Panc1 (cell line): ENCODE measurements around the gene DDX25. TPM values are rescaled to one million over a fixed set of nuclear protein-coding genes. Genes with fewer than 3 reads are reported as not detected.

Experiments
- ATAC-seq: fragments of 200-7000 bp; cut with Tn5 transposase; 2 replicates; pipeline ENCODE4 v1.9.1; 2020; ENCODE audit warnings: mild to moderate bottlenecking, moderate library complexity
- BruUV-seq: library from RNA; stranded (reverse); fragments of 400-500 nt; replicated peaks from 2 replicates; lab custom pipeline; 2021; lab: Mats Ljungman, UMichigan
- CTCF ChIA-PET: fragments of 300-600 bp; sonication (Branson Sonifier 250); formaldehyde crosslinking; loops from one replicate; lab custom pipeline; 2022; ENCODE audit warnings: antibody characterized with exemption; lab: Charles Lee
- POLR2A ChIA-PET: fragments of 300-600 bp; sonication (Branson Sonifier 250); formaldehyde crosslinking; loops from one replicate; lab custom pipeline; 2022; ENCODE audit warnings: antibody characterized with exemption; lab: Charles Lee
- DNase-seq: peaks from one replicate; pipeline ENCODE4 v3.0.0-alpha.2; 2010; ENCODE audit warnings: low read depth, low spot score
- H3K27ac ChIP-seq: 2 replicates; pipeline ENCODE4 v1.5.1; 2011; ENCODE audit warnings: mild to moderate bottlenecking, low read length, inconsistent platforms
- H3K27me3 ChIP-seq: fragments of 200-500 bp; sonication (Bioruptor generic); 2 replicates; pipeline ENCODE4 v1.6.0; 2014; ENCODE audit warnings: low read length, inconsistent platforms; ENCODE audit not compliant: control insufficient read depth, insufficient read depth
- H3K36me3 ChIP-seq: fragments of 200-500 bp; sonication (Bioruptor generic); 2 replicates; pipeline ENCODE4 v1.5.1; 2014; ENCODE audit warnings: inconsistent platforms, mild to moderate bottlenecking, low read length, moderate library complexity; ENCODE audit not compliant: control insufficient read depth, insufficient read depth
- H3K4me1 ChIP-seq: 2 replicates; pipeline ENCODE4 v1.5.1; 2011; ENCODE audit warnings: inconsistent platforms, mild to moderate bottlenecking, low read length, moderate library complexity; ENCODE audit not compliant: control insufficient read depth, insufficient read depth
- H3K4me3 ChIP-seq, 2 experiments: 2 replicates each; pipeline ENCODE4 v1.5.1; 2011 to 2012; ENCODE audit warnings: low read depth in 2 of 2, low read length in 2 of 2, mild to moderate bottlenecking in 2 of 2, inconsistent platforms in 1 of 2, moderate library complexity in 1 of 2
- H3K9me3 ChIP-seq: fragments of 200-500 bp; sonication (Bioruptor generic); 2 replicates; pipeline ENCODE4 v1.5.1; 2014; ENCODE audit warnings: low read depth, mild to moderate bottlenecking, inconsistent platforms, low read length, moderate library complexity; ENCODE audit not compliant: control insufficient read depth, insufficient read depth
- POLR2AphosphoS5 ChIP-seq: IDR thresholded peaks from 2 replicates; pipeline ENCODE4 v1.6.1; 2012; ENCODE audit warnings: mild to moderate bottlenecking, low read depth, low read length, moderate library complexity
- SIN3A ChIP-seq: IDR thresholded peaks from 2 replicates; pipeline ENCODE4 v1.6.1; 2012; ENCODE audit warnings: low read depth, mild to moderate bottlenecking, low read length, moderate library complexity, borderline replicate concordance; ENCODE audit not compliant: insufficient read depth
- TCF7L2 ChIP-seq: IDR thresholded peaks from 2 replicates; pipeline ENCODE4 v1.6.1; 2011; ENCODE audit warnings: mild to moderate bottlenecking, low read depth, low read length, inconsistent platforms
- in situ Hi-C: cut with HindIII; loops from 2 replicates; pipeline ENCODE4 v1.10.0; 2016; ENCODE audit warnings: low sequenced_read_pairs, low pct_unique_long_range_greater_than_20kb
- intact Hi-C: fragments of 100-400 bp; cut with micrococcal nuclease; formaldehyde crosslinking; loops from one replicate; pipeline ENCODE4 v1.10.0; 2022; ENCODE audit not compliant: unreplicated experiment
- total RNA-seq: library from RNA; stranded (reverse); gene quantifications from one replicate; pipeline ENCODE4 v1.2.1, GENCODE V29; 2021; ENCODE audit not compliant: unreplicated experiment
- TF ChIP-seq, protein P1 (sequence below): fragments of 450-650 bp; IDR thresholded peaks from 2 replicates; pipeline ENCODE4 v1.5.1; 2017; ENCODE audit warnings: mild to moderate bottlenecking
- TF ChIP-seq, protein P2 (sequence below), 2 experiments: IDR thresholded peaks; 2 replicates each; pipeline ENCODE4 v1.6.1; 2011 to 2012; ENCODE audit warnings: low read depth in 2 of 2, control low read depth in 1 of 2, low read length in 1 of 2, mild to moderate bottlenecking in 1 of 2, moderate library complexity in 1 of 2; ENCODE audit not compliant: insufficient read depth in 1 of 2

Gene DDX25
- total RNA-seq, 1 experiment from 2014 or later: 0.15 TPM

DNA sequence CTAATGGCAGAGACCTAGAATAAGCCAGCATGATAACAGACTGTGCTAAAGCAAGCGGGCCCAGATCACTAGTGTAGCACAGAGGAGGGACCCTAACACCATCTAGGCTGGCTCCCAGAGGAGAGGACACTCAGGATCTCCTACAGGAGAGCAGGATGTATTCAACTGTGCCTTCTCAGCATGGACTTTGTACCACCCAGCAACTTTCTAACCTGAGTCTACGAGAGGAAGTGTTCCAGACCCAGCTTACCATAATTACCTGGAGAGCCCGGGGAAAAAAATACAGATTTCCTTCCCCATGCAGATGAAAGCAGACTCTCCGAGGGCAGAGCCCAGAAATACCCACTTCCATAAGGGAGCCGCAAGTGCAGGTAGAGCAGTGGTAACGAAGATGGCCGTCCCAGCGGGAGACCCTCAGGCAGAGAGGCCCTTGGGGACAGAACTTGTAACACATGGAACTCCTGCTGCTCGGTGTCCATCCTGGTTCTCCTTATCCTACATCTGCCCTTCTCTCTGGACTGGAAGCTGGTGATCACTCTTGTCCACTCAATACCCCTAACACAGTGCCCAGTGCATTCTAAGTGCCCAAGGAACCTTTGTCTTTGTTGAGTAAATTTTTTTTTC, 20.2 kb downstream of the DDX25 start:
- no peak for ATAC-seq
- no peaks in the 10 kb centered on the region for H3K4me1 ChIP-seq
- H3K27ac ChIP-seq: no peak overlapping the region
- ChIA-PET POLR2A (no interaction called here), CTCF (no interaction called here)
- intact Hi-C loops: no loop called here
- no peaks in the 10 kb centered on the region for H3K36me3 ChIP-seq
- peaks cover 12% of the 10 kb centered on the region; the same call in 1 of the 2 replicates for H3K27me3 ChIP-seq
- no peak overlapping the region for H3K4me3 ChIP-seq
- TF ChIP-seq, protein P1, sequence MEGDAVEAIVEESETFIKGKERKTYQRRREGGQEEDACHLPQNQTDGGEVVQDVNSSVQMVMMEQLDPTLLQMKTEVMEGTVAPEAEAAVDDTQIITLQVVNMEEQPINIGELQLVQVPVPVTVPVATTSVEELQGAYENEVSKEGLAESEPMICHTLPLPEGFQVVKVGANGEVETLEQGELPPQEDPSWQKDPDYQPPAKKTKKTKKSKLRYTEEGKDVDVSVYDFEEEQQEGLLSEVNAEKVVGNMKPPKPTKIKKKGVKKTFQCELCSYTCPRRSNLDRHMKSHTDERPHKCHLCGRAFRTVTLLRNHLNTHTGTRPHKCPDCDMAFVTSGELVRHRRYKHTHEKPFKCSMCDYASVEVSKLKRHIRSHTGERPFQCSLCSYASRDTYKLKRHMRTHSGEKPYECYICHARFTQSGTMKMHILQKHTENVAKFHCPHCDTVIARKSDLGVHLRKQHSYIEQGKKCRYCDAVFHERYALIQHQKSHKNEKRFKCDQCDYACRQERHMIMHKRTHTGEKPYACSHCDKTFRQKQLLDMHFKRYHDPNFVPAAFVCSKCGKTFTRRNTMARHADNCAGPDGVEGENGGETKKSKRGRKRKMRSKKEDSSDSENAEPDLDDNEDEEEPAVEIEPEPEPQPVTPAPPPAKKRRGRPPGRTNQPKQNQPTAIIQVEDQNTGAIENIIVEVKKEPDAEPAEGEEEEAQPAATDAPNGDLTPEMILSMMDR: no peak
- no peak for TF ChIP-seq POLR2AphosphoS5
- DNase-seq: no peak
- no TSS peak for BruUV-seq
- H3K9me3 ChIP-seq: no peaks in the 10 kb centered on the region
- in situ Hi-C loops: loop anchor here (25.0 kb wide), 2 partner anchors 163 to 288 kb away; partner anchors contain the start of genes FAM118B and RPUSD4

DNA sequence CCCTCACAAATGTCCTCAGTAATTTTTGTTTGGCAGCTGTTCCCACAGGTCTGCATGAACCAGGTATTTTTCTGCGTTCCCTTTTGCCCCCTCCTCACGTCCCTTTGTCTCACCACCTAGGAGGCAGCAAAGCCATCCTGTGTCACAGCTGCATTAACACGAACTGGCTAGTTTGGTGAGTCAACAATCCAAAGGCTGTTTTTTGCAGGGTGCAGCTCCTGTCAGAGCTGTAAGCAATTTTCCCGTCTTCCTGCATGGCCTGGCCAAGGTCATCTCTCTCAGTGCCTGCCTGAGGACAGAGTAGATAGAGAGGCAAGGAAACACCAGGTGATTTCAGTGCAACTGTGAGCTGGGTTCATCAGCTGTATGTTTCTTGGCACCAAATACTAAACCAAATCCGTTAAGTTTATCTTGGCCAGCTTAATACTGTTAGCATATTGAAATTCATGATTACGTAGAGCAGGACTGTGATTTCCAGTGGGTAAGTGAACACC, 21.0 kb downstream of the DDX25 start:
- ATAC-seq: no peak

More for the DNA sequence above, 21.0 kb downstream of the DDX25 start:
- Histone ChIP-seq H3K4me1 (no peaks in the 10 kb centered on the region), H3K9me3 (no peaks in the 10 kb centered on the region), H3K36me3 (no peaks in the 10 kb centered on the region), H3K27ac (no peak overlapping the region), H3K4me3 (no peak overlapping the region), H3K27me3 (peaks cover 9% of the 10 kb centered on the region; the same call in 1 of the 2 replicates)
- intact Hi-C loops (no loop called here), in situ Hi-C loops (loop anchor here (25.0 kb wide), 1 partner anchor 287 kb away; the partner anchor contains the start of genes FAM118B and RPUSD4)
- CTCF ChIA-PET: interaction anchor here (0.7 kb wide), 1 partner anchor 267 kb away, joined by 3 read pairs; no protein-coding TSS in a partner anchor
- TF ChIP-seq, protein P2, sequence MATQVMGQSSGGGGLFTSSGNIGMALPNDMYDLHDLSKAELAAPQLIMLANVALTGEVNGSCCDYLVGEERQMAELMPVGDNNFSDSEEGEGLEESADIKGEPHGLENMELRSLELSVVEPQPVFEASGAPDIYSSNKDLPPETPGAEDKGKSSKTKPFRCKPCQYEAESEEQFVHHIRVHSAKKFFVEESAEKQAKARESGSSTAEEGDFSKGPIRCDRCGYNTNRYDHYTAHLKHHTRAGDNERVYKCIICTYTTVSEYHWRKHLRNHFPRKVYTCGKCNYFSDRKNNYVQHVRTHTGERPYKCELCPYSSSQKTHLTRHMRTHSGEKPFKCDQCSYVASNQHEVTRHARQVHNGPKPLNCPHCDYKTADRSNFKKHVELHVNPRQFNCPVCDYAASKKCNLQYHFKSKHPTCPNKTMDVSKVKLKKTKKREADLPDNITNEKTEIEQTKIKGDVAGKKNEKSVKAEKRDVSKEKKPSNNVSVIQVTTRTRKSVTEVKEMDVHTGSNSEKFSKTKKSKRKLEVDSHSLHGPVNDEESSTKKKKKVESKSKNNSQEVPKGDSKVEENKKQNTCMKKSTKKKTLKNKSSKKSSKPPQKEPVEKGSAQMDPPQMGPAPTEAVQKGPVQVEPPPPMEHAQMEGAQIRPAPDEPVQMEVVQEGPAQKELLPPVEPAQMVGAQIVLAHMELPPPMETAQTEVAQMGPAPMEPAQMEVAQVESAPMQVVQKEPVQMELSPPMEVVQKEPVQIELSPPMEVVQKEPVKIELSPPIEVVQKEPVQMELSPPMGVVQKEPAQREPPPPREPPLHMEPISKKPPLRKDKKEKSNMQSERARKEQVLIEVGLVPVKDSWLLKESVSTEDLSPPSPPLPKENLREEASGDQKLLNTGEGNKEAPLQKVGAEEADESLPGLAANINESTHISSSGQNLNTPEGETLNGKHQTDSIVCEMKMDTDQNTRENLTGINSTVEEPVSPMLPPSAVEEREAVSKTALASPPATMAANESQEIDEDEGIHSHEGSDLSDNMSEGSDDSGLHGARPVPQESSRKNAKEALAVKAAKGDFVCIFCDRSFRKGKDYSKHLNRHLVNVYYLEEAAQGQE (IDR thresholded peaks at IDR 0.05; ENCODE audit: insufficient read depth in 1 of 2, low read depth in 2 of 2, low read length in 1 of 2): no peak
- TF ChIP-seq, protein P1: no peak
- TF ChIP-seq TCF7L2: no peak
- TF ChIP-seq SIN3A: no peak
- no peak for TF ChIP-seq POLR2AphosphoS5
- BruUV-seq: no TSS peak
- POLR2A ChIA-PET: no interaction called here
- DNase-seq: no peak
